Subcutaneous adipose tissue (tissue), 4 donors: ENCODE data around the gene EDNRA. TPM values are rescaled to one million over a fixed set of nuclear protein-coding genes. Genes with fewer than 3 reads are reported as not detected.

Source experiments
- total RNA-seq, 4 donors: library from RNA; depleted of rRNA; stranded (reverse); fragments of >200 nt; gene quantifications; one replicate each; pipeline ENCODE4 v1.1.0, GENCODE V29; 2016
- TF ChIP-seq, protein P1 (sequence below): fragments of 450-650 bp; IDR thresholded peaks from one replicate; pipeline ENCODE4 v1.5.1; 2016; ENCODE audit warnings: low read depth, mild to moderate bottlenecking, control low read depth, antibody characterized with exemption, moderate library complexity

The EDNRA gene
- total RNA-seq, 4 donors from 2014 or later: 2.9 to 8.0 (median 4.8) TPM

DNA sequence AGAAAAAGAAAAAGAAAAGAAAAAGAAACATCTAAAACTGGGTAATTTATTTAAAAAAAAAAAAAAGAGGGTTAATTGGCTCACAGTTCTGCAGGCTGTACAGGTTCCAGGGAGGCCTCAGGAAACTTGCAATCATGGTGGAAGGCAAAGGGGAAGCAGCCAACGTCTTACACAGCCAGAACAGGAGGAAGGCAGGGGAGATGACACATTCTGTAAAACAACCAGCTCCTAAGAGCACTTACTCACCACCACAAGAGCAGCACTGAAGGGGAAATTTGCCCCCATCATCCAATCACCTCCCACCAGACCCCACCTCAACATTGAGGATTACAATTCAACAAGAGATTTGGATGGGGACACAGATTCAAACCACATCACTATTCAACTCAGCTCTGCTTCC lies 99.5 kb downstream of the EDNRA start:
- TF ChIP-seq, protein P1, sequence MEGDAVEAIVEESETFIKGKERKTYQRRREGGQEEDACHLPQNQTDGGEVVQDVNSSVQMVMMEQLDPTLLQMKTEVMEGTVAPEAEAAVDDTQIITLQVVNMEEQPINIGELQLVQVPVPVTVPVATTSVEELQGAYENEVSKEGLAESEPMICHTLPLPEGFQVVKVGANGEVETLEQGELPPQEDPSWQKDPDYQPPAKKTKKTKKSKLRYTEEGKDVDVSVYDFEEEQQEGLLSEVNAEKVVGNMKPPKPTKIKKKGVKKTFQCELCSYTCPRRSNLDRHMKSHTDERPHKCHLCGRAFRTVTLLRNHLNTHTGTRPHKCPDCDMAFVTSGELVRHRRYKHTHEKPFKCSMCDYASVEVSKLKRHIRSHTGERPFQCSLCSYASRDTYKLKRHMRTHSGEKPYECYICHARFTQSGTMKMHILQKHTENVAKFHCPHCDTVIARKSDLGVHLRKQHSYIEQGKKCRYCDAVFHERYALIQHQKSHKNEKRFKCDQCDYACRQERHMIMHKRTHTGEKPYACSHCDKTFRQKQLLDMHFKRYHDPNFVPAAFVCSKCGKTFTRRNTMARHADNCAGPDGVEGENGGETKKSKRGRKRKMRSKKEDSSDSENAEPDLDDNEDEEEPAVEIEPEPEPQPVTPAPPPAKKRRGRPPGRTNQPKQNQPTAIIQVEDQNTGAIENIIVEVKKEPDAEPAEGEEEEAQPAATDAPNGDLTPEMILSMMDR: no peak

DNA sequence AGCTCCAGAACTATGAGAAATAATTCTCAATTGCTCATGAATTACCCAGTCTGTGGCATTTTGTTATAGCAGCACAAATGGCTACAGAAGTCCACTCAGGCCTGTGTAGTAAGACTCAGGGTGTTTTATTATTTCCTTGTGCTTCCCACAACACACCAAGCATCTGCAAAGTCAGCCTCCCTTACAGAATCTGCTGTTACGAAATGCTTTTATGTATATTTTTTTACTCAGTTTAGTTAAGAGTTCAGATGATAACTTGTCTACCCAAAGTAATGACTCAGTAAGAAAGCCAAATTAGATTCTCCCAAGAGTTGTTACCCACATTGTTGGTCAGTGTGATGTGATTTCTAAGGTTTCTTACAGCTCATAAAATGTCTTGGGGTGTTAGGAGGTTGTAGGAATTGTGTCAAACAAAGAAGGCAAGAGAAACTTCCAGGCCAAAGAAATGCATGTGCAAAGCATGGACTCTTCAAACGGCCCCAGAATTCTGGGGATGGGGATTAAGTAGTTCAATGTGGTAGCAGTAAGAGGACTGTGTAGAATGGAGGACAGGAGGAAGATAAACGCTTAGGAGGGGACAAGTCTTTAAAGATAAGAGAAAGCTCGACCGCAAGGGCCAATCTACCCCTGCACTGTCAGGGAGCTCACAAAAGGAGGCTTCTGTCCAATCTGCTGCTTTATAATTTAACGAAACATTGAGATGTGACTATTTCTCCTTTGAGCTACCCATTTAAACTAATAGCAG lies 100.9 kb downstream of the EDNRA start:
- TF ChIP-seq, protein P1: no peak

DNA sequence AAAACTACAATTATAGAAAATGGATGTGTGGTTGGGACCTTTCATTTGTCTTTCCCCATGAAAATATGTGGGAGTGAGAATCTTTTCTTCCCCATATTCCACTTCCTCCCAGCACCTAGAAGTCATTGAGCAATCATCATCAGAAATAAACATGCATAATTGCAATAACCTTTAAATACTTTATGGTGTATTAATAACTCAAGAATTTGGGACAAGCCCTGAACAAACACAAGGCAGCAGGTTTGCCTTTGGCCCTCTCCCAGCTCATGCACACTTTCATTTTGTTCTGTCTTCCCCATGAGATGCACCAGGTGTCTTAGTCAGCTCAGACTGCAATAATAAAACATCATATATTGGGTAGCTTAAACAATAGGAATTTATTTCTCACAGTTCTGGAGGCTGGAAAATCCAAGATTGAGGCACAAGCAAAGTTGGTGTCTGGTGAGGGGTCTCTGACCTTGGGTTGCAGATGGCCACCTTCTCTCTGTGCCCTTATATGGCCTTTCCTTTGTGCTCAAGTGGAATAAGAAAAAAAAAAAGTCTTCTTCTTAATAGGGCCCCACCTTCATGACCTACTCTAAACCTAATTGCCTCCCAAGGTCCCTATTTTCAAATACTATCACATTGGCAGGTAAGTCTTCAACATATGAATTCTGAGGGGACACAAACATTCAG lies 101.6 kb downstream of the EDNRA start:
- TF ChIP-seq, protein P1: no peak

DNA sequence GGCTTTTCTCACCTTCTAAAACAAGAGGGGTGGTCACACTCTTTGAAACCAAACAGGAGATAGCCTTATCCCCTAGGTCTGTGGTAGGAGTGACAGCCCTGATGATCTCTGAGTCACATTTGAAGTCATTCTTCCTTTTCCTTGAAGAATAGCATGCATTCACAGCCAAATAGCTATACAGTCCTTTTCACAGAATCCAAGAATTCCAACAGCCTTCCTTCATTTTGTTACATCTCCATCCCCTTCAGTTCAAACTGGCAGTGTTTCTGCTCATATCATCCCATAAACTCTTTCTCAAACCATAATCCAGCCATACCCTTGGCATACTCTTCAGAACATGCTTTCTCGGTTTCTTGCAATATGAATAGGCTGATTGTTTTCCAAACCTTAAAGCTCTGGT lies 103.0 kb downstream of the EDNRA start:
- TF ChIP-seq, protein P1: no peak

DNA sequence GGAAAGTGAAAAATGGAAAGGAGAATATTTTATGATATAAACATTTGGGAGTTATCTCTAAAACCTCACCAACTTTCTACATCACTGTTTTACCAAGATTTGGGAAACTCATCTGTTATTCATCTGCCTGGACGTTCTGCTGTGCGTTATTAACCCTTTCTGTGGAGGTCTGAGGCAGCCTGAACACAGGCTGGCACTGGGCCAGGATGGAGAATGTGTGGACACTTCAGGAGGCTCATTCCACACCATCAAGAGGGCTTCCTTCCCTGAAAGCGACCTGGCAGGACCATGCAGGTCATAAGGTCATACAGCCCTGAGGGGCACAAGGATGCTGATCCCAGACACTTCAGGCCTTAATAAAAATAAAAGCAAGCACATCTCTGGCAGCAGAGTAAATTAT lies 105.1 kb downstream of the EDNRA start:
- TF ChIP-seq, protein P1: no peak

DNA sequence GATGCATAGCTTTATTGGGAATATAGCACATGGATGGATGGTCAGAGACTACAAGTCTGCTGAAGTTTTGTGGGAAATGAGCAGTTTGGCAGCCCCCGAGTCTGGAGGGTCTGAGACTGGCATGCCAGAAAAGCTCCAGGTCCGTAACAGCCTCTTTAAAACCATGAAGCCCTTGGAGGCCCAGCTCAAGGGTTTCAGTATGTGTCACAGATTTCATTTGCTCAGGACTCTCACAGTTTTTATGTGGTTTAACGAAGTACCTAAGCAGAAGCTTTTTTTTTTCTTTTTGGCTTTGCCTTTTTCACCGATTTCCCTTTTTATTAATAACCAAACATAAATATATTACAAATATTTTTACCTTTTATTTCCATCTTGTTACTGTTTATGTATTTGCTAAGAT lies 105.7 kb downstream of the EDNRA start:
- TF ChIP-seq, protein P1: no peak

DNA sequence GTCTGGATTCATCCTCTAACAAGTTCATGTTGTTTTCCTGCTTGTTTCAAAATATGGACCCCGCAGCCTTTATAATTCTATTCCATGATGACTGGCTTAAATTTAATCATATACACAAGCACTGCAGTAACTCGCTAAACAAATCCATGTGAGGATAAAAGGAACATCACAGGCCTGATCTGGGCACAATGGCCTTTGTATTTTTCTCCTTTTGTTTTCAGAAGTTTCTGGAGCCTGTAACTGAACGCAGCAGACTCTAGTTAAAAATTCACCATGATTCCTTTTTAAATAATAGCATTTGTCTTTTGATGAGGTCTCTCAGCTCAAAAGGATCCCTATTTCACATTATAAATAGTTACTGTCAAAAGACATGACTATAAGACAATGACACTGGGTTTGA lies 106.1 kb downstream of the EDNRA start:
- TF ChIP-seq, protein P1: no peak
